ENCODE measurements around the gene TMEM135.

TMEM135 gene

GRCh38 chr11:87366763-87367405 is 329.1 kb downstream of the TMEM135 start:
- no peak for DNase-seq

DNA sequence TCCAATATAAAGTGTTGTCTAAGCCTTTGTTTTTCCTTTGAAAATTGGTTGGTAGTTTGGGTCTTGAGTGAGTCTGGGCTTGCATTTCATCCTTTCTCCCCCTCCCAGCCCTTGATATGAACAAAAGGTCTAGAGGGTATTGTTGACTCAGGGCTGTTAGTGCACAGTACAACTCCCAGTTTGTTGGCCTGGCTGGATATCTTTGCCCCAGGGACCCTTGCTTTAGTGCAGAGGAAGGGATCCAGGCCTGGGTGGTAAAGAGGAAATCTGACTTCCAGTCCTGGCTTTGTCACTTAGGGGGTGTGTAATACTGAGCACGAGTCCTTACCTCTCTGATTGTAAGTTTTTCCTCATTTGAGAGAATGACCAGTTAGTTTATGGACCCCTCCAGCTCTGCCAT is 330.4 kb downstream of the TMEM135 start:
- DNase-seq: no peak

GRCh38 chr11:87368858-87369480 is 331.2 kb downstream of the TMEM135 start:
- no peak for DNase-seq

- DNase-seq: no peak
Measured at GRCh38 chr11:87369888-87370287, 332.2 kb downstream of the TMEM135 start.

- no peak for DNase-seq
Measured at GRCh38 chr11:87372065-87372464, 334.3 kb downstream of the TMEM135 start.
